ENCODE data around the gene SLC15A4.
"Not testable (repeated sequence)": the region's sequence is repeated elsewhere in the genome, so short reads cannot be mapped to it uniquely, and the experiment has no call there.

SLC15A4 gene

DNA sequence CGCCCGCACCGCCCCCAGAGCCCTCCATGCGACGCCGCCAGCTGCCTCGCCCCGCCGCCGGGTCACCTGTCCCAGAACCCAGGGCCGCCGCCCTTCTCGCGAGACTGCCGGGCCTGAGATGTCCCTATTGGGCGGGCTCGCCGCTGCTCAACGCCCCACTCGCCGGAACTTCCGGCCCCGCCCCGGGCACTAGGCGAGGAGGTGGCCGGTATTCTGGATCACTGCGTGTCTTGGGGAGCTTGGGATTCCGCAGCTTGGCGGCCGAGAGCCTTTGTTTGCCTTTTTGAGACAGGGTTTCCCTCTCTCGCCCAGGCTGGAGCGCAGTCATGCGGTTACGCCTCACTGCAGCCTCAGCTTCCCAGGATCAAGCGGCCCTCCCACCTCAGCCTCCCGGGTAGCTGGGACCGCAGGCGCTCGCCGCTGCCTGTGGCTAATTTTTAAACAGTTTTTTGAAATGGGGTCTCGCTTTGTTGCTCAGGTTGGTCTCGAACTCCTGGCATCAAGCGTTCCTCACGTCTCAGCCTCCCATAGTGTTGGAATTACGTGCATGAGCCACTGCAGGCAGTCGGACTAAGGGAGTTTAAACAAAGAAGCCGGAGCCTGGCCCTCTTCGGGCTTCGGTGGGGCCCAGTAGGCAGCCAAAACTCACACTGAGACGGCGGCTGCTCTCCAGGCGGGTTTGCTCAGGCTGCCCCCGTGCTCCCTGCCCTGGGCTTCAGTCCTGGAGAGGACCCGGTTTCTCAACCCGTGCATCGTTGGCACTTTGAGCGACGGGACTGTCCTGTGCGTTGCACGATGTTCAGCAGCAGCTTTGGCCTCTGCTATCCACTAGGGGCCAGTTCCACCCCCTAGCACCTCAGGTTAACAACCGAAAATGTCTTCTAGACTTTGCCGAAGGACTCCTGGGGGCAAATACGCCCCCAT, at the start of gene SLC15A4:
Gene SLC15A4, minus strand, starts transcription at position 43 of the 924 bp plus-strand sequence. Its CDS starts 15 bp downstream, at position 28.
- DNase-seq (ENCODE audit: low spot score) = peak; percentile 92

DNA sequence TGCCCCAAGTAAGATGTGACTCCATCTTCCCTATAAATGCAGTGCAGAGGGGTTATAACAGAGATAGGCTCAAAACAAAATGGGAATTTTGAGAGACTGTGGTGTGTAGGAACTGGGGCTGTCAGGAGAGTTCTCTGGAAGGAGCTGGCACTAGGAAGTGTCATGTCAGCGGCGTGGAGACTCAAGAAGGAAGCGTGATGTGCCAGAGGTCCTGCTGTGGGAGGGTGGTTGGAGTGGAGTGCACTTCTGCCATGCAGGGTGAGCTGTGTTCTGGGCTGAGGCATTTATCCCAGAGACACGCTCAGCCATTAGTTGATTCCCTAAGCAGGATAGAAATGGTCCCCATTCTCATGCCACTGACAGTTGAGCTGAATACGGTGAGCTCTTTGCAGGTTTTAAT, 48.5 kb upstream of the SLC15A4 start:
- DNase-seq (ENCODE audit: low spot score) = no peak

DNA sequence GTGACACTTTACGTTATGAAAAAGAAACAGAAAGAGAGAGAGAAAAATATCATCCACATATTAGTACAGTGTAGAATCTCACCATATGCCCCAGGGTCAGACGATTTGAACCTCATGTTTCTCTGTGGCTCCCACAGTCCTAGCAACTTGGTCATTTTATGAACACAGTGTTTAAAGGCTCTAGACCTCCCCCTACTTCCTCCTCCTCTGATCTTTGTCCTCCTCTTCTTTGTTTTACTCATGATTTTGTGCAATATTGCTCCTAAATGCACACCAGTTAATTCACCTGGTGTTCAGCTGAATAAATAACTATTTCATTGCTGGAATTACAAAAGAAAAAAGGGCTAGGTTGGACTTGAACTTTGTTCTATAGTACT, 47.7 kb upstream of the SLC15A4 start:
- DNase-seq (ENCODE audit: low spot score) = no peak

DNA sequence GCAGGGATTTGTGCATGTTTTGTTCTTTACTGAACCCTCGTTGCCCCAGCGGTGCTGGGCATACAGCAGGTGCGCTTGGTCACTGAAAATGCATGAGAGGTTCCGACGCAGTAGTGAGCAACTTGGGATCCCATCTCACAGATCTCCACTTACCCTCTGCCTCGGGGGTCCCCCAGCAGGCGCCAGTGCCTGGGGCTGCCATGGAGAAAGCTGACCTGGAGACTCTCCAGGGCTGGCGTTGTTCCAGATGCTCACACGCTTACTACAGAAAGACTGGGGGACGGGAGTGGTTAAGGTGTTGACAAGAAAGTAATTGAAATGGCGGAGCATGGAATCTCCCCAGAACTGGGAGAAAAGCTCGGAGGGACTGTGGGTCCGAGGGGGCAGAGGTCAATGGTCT, 43.7 kb upstream of the SLC15A4 start:
- DNase-seq (ENCODE audit: low spot score) = no peak

DNA sequence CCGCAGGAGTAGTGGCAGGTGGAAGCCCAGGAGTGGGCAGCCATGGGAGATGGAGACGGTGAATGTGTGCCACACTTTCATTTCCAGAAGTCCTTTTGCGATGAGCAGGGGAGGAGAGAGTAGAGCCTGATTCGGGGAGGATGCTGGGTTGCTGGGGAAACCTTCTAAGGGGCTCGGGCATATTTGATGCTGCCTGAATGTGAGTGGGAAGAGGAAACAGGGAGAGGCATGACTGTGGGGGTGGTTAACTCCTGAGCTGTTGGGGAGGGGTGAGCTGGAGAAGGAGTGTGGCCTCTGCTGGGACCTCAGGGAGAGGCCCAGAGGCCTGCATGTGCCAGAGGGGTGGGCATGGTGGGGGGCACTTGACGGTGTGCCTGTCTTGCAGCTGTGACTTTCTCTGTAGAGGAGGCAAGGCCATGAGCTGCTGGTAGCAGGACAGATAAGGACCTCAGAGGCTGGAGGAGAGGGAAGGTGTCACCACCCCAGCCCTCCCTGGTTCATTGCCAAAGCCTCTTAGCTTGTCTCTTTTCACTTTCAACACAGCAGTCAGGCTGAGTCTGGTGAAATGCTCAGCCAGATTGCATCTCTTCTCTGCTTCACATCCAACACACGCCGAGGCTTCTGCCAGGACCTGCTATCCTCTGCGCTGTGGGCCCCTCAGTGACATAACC, 40.9 kb upstream of the SLC15A4 start:
- DNase-seq (ENCODE audit: low spot score) = peak; percentile 12

DNA sequence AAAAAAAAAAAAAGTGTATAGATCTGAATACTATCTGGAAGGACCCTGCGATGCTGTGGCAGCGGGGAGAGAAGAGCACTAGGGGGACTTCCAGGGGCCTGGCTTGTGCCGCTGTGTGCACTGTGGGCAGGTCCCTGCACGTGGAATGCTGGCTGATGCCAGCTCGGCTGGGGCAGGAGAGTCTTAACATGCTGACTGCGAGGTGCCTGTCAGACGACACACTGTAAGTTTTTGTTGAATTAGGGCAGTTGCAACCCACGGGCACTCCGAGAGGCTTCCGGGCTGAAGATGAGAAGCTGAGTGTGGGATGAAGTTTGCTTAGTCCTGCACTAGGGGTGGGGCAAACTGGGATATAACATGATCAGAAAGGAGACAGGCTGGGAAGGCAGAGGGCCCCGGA, 40.2 kb upstream of the SLC15A4 start:
- DNase-seq (ENCODE audit: low spot score) = no peak

DNA sequence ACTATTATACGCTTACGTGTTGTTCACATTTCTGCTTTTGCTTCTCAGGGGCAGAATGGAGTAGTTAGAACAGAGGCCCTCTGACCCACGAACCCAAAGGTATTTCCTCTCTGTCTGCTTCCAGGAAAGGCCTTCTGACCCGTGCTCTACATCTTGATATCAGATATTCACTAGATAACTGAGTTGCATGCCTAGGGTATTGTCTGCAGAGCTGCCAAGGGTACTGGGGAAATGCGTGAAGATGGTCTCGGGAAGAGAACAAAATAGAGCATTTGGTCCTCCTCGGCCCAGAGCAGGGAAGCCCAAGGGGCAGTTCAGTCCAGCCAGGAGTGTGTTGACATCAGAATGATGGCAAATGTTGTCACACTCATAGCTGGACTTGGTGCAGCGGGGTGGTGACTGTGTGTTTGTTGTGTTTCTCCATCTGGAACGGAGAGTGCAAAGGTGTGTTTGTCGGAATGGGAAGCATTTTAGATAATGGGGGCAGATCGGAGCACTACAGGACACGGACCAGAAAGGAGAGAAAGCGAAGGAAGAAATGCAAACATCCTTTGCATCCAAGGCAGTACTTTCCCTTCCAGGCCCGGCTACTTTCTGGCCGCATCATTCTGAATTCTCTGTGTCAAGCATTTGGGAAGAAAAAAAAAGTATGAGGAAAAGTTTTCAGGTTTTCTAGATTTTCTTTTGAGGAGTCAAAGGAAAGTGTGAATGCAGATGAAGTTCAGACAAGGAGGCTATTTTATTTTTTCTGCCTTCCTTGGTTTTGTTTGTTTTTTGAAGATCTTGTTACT, 37.7 kb upstream of the SLC15A4 start:
- DNase-seq (ENCODE audit: low spot score) = no peak

DNA sequence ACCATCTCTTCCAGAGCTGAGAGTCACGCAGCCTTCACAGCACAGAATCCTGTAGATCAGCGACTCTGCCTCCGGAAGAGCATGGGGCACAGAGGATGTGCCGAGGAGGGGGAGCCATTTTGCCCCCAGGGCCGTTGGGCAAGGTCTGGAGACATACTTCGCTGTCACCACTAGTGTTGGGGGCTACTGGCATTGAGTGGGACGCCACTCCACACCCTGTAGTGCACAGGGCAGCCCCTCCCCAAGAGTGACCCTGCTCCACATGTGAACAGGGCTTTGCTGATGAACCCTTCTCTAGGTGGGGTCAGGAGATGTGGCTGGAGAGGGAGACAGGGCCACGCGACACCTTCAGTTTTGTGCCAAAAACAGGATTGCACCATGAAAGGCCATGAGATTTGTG, 35.6 kb upstream of the SLC15A4 start:
- DNase-seq (ENCODE audit: low spot score) = no peak

DNA sequence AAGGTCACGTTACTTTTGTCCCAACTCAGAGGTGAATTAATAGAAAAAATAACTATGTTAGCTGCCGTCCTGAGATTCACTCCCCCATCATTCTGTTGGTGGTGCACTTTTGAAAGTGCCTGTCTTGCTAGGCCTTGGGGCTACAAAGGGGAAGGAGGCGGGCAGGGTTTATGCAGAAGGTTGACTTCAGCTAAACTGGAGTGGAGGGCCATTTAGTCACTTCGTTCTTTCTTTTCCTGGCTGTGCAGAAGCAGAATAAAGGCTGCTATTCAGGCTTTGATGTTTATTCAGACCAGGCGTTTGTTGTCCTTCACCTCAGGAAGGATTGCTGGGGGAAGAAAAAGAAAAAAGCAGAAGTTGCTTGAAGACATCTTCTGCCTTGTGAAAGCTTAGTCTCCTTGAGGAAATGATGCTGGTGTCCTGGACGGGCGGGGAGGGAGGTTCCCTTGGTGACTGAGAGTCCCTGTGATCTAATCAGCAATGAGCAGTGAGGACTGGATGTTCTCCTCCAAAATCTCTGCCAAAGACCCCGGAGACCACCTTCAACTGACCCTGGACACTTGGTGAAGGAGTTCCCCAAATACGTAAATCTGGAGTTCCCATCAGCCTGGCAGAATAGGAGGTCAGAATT, 33.5 kb upstream of the SLC15A4 start:
- no peak for DNase-seq (ENCODE audit: low spot score)

DNA sequence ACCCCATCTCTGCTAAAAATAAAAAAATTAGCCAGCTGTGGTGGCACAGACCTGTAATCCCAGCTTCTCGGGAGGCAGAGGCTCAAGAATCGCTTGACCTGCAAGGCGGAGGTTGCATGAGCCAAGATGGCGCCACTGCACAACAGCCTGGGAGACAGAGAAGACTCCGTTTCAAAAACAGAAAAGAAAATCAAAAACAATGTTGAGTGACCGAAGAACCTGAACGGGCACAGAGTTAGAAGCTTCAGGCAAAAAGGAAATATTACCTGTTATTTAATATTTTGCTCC, 33.0 kb upstream of the SLC15A4 start:
- no peak for DNase-seq (ENCODE audit: low spot score)

DNA sequence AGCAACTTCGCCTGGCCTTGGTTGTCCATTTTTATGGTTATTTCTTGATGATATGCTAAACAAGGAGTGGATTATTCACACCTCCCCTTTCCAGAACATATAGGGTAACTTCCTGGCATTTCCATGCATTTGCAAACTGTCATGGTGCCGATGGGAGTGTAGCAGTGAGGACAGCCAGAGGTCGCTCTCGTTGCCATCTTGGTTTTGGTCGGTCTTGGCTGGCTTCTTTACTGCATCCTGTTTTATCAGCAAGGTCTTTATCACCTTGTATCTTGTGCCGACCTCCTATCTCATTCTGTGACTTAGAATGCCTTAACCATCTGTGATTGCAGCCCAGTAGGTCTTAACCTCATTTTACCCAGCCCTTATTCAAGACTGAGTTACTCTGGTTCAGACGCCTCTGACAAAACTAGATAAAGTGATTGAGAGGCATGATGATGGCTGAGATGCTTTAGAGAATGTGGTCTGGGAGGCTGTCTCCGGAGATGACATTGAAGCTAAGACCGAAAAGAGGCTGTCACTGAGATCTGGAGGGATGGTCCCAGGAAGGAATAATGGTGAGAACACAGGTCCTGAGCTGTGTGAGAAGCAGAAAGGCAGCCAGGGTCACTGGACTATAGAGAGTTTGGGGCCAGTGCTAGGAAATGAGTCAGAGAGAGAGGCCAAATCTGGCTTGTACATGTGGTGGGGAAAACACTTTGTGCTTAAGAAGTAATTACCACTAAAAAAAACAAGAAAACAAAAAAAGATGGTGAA, 32.5 kb upstream of the SLC15A4 start:
- DNase-seq (ENCODE audit: low spot score) = no peak

DNA sequence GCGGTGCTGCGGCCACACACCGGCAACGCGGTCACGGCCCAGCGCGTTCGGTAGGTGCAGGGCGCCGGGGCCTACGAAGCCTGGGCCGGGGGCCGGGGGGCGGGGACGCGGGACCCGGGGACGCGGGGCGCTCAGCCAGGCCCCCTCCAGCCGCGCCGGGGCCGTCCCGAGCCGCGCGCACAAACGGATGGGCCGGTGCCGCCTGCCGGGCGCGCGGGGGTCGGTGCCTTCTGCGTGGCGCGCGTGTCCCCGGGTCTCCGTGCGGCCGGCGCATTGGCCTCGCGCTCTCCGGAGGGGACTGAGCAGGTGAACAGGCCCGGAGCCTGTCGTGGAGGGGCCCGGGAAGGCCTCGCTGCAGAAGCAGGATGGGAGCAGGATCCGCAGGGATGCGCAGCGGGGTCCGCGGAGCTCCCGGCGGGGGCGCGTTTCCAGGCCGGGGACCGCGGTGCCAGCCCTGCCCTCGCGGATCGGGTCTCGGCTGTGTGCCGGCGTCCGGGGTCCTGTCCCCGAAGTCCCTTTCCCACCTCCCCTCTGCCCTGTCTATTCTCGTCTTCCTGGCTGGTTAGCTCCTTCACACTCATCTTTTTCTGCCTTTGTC, 29.9 kb upstream of the SLC15A4 start:
- peak; percentile 14 for DNase-seq (ENCODE audit: low spot score)

DNA sequence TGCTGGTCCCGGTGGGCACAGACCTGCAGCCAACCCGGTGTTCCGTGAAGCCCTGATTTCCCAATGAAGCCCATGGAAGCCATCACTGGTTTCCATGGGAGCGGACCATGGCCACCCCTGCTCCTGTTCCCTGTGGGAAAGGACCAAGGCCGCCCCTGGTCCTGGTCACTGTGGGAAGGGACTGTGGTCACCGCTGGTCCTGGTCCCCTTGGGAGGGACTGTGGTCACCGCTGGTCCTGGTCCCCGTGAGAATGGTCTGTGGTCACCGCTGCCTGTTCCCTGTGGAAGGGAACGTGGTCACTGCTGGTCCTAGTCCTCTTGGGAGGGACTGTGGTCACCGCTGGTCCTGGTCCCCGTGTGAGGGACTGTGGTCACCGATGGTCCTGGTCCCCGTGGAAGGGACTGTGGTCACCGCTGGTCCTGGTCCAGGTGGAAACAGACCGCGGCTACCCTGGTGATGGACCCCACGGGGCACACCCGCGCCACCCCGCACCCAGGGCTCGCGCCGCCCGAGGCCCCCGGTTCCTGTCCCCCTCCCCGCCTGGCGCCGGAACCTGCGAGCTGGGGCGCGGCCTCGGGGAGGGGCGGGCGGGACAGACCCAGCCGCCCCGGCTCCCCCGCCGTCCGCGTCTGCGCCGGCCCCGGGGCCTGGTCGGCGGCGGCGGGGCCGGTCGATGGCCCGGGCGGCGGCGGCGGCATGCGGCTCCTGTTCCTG, 29.3 kb upstream of the SLC15A4 start, which contains the start of gene GLT1D1:
Gene GLT1D1, plus strand, starts transcription at position 594 of the 715 bp plus-strand sequence. Its CDS starts 104 bp downstream, at position 698.
- DNase-seq (ENCODE audit: low spot score) = no peak

DNA sequence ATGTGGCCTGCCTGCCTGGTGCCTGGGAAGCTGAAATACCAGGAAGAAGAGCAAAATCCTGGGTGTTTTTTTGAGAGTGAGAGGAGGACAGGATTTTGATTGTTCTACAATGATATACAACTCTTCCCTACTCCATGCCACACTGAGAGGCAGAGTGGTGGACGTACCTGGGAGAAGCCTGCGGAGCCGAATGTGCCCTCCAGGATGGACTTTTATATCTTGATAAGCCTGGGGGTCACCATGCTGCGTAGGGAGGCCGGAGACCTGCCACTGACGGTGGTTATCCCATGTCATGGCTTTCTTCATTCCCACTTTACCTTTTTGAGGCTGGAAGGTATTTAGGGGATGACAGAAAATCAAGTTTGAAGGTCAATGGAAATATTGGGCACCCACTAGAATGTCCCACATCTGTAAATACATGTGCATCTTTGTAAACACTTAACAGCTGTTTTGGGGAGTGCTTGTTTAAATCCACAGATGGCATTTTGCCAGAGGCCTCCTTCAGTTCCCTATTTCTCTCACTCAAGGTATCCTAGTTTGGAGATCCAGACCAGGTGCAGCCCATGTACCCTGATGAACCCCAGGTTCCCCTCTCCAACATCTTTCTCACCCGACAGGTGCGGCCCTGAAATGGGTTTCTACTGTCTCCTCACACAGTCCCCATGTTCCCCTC, 28.4 kb upstream of the SLC15A4 start:
- no peak for DNase-seq (ENCODE audit: low spot score)

DNA sequence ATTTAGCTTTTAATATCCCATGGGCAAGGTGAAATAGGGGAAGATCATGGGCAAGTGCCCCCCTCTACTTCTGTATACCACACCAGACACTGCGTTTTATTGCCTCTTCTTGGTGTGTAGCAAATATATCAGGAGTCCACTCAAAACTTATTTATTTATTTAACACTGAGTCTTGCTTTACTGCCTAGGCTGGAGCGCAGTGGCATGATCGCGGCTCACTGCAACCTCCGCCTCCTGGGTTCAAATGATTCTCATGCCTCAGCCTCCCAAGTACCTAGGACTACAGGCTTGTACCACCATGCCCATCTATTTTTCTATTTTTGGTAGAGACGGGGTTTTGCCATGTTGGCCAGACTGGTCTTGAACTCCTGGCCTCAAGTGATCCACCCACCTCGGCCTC, 27.7 kb upstream of the SLC15A4 start:
- DNase-seq (ENCODE audit: low spot score) = not testable (repeated sequence)

DNA sequence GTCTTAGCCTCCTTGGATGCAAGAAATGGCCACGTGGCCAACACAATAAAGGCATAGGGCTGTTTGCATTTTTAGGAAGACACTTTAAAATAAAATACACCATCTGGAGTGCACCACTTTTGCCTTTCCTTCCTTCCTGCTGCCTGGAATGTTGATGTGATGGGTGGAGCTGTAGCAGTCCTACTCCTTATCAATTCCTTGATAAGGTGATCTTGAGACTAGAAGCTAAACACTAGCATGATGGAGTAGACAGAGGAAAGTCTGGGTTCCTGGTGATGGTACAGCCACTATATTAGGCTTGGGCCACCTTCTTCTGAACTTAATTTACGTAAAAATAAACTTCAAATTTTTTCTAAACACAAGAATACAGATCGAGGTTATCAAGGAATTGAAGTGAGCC, 26.6 kb upstream of the SLC15A4 start:
- DNase-seq (ENCODE audit: low spot score) = no peak

DNA sequence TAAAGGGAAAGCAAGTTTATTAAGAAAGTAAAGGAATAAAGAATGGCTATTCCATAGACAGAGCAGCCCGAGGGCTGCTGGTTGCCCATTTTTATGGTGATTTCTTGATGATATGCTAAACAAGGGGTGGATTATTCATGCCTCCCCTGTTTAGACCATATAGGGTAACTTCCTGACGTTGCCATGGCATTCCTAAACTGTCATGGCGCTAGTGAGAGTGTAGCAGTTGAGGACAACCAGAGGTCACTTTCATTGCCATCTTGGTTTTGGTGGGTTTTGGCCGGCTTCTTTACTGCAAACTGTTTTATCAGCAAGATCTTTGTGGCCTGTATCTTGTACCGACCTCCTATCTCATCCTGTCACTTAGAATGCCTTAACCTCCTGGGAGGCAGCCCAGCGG, 26.0 kb upstream of the SLC15A4 start:
- not testable (repeated sequence) for DNase-seq (ENCODE audit: low spot score)

DNA sequence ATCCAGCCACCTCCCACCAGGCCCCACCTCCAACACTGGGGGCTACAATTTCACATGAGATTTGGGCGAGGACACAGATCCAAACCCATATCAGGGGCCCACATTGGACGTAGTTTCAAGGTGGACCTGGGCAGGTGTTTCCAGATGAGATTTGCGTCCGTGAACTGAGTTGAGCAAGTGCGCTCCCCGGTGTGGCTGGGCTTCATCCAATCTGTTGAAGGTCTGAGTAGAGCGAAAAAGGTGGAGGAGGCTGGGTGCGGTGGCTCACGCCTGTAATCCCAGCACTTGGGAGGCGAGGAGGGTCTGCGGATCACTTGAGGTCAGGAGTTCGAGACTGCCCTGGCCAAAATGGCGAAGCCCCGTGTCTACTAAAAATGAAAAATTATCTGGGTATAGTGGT, 24.6 kb upstream of the SLC15A4 start:
- no peak for DNase-seq (ENCODE audit: low spot score)

DNA sequence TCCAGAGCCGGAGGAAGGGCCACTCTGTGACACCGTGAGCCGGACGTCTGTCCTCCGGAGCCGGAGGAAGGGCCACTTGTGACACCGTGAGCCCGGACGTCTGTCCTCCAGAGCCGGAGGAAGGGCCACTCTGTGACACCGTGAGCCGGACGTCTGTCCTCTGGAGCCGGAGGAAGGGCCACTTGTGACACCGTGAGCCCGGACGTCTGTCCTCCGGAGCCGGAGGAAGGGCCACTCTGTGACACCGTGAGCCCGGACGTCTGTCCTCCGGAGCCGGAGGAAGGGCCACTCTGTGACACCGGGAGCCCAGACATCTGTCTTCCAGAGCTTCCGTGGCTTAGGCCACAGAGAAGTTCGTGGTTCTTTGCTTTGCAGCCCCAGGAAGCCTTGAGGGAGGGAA, 22.9 kb upstream of the SLC15A4 start:
- DNase-seq (ENCODE audit: low spot score) = not testable (repeated sequence)
